Esophagus squamous epithelium (tissue), 4 donors: ENCODE results near the gene DNAJC17.

Experiments used
- CTCF ChIP-seq, 6 experiments: fragments of 450-650 bp in 4 of 6; fragments of 200-600 bp in 2 of 6; sonication (generic) in 2 of 6; IDR thresholded peaks; one replicate each; pipeline ENCODE4 v1.5.1; 2016 to 2019; ENCODE audit warnings: antibody characterized with exemption in 6 of 6, mild to moderate bottlenecking in 4 of 6, moderate library complexity in 4 of 6
- POLR2A ChIP-seq, 4 donors: fragments of 450-650 bp; IDR thresholded peaks; one replicate each; pipeline ENCODE4 v1.6.1; 2017; ENCODE audit warnings: antibody characterized with exemption in 4 of 4, mild to moderate bottlenecking in 4 of 4, moderate library complexity in 3 of 4

GRCh38 chr15:40744815-40745152, 62.5 kb downstream of the DNAJC17 start:
- no peak for TF ChIP-seq CTCF (IDR thresholded peaks at IDR 0.05)
- TF ChIP-seq POLR2A (IDR thresholded peaks at IDR 0.05) = no peak
